ENCODE measurements around the gene SET. TPM values are rescaled to one million over a fixed set of nuclear protein-coding genes. Genes with fewer than 3 reads are reported as not detected.

SET gene
- total and polyA plus RNA-seq, 8 donors: 42.9 to 162 (median 125) TPM

DNA sequence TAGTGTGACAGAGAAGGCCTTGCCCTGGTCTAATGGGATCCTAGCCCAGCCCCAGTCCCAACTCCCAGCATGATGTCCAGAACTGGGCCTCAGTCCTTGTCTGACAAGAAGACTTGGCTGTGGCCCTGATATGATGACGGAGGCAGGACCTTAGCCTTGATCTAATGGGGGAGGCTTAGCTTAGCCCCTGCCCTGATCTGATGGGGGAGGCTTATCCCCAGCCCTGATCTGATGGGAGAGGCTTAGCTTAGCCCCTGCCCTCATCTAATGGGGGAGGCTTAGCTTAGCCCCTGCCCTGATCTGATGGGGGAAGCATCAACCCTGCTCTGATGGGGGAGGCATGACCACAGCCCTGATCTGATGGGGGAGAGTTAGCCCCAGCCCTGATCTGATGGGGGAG is 17.0 kb downstream of the SET start:
- TF ChIP-seq, protein P1, sequence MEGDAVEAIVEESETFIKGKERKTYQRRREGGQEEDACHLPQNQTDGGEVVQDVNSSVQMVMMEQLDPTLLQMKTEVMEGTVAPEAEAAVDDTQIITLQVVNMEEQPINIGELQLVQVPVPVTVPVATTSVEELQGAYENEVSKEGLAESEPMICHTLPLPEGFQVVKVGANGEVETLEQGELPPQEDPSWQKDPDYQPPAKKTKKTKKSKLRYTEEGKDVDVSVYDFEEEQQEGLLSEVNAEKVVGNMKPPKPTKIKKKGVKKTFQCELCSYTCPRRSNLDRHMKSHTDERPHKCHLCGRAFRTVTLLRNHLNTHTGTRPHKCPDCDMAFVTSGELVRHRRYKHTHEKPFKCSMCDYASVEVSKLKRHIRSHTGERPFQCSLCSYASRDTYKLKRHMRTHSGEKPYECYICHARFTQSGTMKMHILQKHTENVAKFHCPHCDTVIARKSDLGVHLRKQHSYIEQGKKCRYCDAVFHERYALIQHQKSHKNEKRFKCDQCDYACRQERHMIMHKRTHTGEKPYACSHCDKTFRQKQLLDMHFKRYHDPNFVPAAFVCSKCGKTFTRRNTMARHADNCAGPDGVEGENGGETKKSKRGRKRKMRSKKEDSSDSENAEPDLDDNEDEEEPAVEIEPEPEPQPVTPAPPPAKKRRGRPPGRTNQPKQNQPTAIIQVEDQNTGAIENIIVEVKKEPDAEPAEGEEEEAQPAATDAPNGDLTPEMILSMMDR (IDR thresholded peaks at IDR 0.05): no peak
- Histone ChIP-seq H3K27ac (no peak overlapping the region), H3K4me3 (no peak overlapping the region), H3K27me3 (no peaks in the 10 kb centered on the region), H3K4me1 (peaks cover 0 to 6% (median 0%) of the 10 kb centered on the region in 3 donors), H3K36me3 (no peaks in the 10 kb centered on the region), H3K9me3 (no peaks in the 10 kb centered on the region)
- FAIRE-seq: no peak
- peak in 1 of 6 donors; percentile 25 for DNase-seq
- no peak for ATAC-seq
- WGBS, 2 donors: 91 to 93% methylated on average over 1 of the region's 1 CpG
- intact Hi-C loops (cut with DNase I): no loop called here

DNA sequence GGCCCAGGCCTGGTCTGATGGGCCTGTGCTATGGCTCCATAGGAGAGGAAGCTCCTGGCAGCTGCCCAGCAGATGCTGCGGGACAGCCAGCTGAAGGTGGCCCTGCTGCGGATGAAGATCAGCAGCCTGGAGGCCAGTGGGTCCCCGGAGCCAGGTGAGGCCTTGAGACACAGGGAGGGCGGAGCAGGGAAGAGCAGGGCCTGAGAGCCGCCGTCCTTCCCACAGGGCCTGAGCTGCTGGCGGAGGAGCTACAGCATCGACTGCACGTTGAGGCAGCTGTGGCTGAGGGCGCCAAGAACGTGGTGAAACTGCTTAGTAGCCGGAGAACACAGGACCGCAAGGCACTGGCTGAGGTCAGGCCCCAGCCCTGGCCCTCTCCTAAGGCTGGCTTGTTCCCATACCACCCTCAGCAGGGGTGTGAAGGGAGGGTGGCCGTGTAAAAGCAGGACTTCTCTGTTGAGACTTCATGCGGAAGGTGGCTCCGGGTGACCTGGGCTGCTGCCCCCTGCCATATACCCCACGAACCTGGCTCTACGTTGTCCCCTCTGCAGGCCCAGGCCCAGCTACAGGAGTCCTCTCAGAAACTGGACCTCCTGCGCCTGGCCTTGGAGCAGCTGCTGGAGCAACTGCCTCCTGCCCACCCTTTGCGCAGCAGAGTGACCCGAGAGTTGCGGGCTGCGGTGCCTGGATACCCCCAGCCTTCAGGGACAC is 17.8 kb downstream of the SET start:
- no peaks in the 10 kb centered on the region for H3K4me1 ChIP-seq
- FAIRE-seq (no peak), ATAC-seq (no peak), DNase-seq (peak in 3 of 6 donors; percentile 39 to 54 (median 51))
- H3K9me3 ChIP-seq: no peaks in the 10 kb centered on the region
- H3K27me3 ChIP-seq: no peaks in the 10 kb centered on the region
- 84% methylated on average over 23 of the region's 23 CpGs for WGBS, 2 donors
- TF ChIP-seq, protein P1 (IDR thresholded peaks at IDR 0.05): no peak
- no peak overlapping the region for H3K27ac ChIP-seq
- intact Hi-C loops (cut with DNase I): no loop called here
- H3K4me3 ChIP-seq: no peak overlapping the region
- no peaks in the 10 kb centered on the region for H3K36me3 ChIP-seq

DNA sequence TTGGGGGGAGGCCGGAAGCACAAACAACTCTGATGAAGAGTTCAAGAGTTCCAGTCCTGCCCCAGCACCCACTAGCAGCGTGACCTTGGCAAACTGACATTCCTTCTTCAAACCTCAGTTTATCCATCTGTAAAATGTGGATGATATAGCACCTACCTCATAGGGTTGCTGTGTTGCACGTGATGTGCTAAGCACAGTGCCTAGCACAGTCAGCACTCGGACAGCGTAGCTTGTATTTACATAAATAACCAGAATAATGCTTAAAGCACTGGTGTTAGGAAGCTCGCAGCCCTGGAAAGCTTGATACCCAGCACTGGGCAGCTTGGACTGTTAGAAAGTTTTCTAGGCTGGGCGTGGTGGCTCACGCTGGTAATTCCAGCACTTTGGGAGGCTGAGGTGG is 18.4 kb downstream of the SET start:
- no peak for FAIRE-seq
- intact Hi-C loops (cut with DNase I): no loop called here
- peak in 1 of 6 donors; percentile 13 for DNase-seq
- 94 to 95% methylated on average over 8 of the region's 8 CpGs for WGBS, 2 donors
- no peaks in the 10 kb centered on the region for H3K9me3 ChIP-seq
- no peak for ATAC-seq
- no peaks in the 10 kb centered on the region for H3K27me3 ChIP-seq
- no peaks in the 10 kb centered on the region for H3K36me3 ChIP-seq
- H3K4me1 ChIP-seq: no peaks in the 10 kb centered on the region
- no peak overlapping the region for H3K4me3 ChIP-seq
- H3K27ac ChIP-seq: no peak overlapping the region
- TF ChIP-seq, protein P1 (IDR thresholded peaks at IDR 0.05): no peak

DNA sequence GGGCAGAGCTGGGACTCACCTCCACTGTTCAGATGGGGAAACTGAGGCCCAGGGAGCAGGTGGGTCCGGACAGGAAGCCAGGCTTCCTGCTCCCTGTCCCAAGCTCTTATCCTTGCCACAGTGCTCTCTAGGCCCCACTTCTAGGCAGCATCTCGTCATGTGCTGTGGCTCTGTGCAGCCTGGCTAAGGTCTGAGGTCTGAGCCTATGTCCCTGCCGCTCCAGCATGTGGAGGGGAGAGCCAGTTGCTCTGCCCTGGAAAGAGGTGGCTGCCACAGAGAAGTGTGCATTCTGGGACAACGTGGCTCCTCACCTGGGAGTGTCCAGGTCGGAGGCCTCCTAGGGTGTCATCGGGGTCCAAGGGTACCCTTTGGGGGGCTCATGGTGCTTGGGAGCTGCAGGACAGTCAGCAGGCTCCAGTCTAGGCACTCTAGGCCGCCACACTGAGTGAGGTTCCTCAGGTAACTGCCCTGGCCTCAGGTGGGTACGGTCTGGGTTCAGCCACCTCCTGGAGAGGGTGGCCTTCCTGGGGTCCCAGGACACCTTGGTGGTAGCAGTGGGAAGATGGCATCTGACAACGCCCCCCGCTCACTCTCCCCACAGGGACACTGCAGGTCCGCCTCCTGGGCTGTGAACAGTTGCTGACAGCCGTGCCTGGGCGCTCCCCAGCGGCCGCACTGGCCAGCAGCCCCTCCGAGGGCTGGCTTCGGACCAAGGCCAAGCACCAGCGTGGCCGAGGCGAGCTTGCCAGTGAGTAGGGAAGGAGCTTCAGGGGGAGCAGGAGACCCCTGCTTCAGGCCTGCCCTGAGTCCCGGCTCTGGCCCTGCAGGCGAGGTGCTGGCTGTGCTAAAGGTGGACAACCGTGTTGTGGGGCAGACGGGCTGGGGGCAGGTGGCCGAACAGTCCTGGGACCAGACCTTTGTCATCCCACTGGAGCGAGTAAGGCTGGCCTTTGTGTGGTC is 23.7 kb downstream of the SET start:
- no peaks in the 10 kb centered on the region for H3K9me3 ChIP-seq
- intact Hi-C loops (cut with DNase I): no loop called here
- TF ChIP-seq, protein P1 (IDR thresholded peaks at IDR 0.05): no peak
- no peak for FAIRE-seq
- no peak overlapping the region for H3K4me3 ChIP-seq
- no peaks in the 10 kb centered on the region for H3K27me3 ChIP-seq
- WGBS, 2 donors: 90 to 92% methylated on average over 25 to 26 of the region's 26 CpGs
- no peaks in the 10 kb centered on the region for H3K4me1 ChIP-seq
- peak in 1 of 6 donors; percentile 50 for DNase-seq
- no peak for ATAC-seq
- H3K36me3 ChIP-seq: no peaks in the 10 kb centered on the region
- H3K27ac ChIP-seq: no peak overlapping the region

Data from pancreas (tissue), 10 donors.